Inflammatory macrophage (primary cell): ENCODE results near the gene PROSER1.
"Not testable (repeated sequence)": the region's sequence is repeated elsewhere in the genome, so short reads cannot be mapped to it uniquely, and the experiment has no call there.

Experiments
- DNase-seq, 2 donors: peaks; one replicate each; pipeline ENCODE4 v3.0.0-alpha.2; 2020 to 2022

The PROSER1 gene

DNA sequence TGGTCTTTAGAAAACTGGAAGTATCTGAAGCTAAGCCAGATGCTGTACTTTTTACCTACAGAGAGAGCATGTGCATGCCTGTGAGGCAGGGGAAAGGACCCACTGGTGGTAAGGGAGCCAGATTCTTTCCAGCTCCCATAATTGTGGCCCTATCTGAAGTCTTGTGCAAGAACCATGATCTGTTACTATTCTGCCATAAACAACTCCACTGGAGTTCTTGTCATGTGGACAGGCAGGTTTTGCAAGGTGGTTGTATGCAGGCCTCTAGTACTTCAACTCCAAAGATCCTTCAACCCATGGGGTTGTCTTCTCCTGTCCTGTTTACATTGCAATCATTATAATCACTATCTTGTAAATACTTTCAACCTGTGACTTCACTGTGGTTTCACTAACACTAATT is 14.1 kb downstream of the PROSER1 start:
- DNase-seq, result no peak

DNA sequence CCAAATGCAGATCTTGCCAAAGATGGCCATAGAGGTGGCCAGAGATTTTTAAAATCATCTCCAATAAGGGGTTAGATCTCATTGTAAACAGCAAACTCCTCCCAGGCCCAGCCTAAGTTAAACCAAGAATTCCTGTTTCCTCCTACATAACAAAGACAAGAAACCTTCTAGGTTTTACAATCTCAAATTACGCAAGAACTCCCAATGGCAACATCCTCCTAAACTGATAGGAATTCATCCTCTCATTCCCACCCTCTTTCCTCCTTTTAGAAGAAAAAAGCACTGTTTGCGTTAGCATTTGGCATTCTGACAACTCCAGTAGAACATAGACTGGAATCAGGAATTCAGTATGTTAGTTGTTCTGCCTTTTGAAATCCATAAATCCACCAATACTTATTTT is 14.6 kb downstream of the PROSER1 start:
- no peak for DNase-seq

DNA sequence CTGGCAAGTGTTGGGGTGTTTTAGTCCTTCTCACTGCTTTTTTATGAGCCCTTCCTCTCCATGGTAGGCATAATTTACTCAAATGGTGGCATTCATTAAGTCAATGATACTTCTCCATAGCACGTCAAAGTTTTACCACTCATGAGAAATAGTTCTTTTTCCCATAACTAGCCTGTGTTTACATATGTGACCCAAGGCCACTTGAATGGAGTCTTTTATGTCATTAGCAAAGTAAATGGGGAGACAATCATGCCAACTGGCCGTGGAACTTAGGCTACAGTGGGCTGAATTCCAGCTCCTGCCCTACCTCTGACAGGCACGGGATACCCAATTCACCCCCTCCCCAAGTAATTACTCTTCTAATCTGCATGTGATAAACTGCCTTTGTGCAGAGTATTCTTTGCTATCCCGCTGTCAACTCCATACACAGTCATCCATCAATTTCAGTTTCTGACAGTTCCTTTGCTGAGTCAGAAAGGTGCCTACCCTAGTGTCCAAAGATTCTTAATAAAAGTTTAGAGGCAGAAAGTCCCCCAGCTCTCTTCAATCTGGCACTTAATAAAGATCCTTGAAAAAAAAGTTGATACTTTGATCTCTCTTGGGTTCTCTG is 16.9 kb downstream of the PROSER1 start:
- no peak for DNase-seq

DNA sequence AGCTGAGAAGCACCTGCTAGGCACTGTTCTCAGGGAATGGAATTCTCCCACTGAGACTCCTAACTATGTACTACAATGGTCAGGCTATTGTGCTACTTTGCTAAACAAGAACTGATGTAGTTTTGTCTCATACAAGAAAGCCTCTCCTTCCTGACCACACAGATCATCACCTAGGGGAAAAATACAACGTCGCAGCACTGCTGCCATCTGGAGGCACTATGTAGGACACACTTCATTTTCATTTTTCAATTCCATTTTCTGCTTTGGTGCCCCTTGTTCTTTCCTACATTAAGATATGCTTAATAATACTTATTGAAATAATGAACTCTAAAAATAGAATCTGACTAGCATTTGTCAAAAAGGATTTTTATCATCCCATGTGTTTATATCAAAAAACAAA is 21.1 kb downstream of the PROSER1 start:
- DNase-seq, result no peak

DNA sequence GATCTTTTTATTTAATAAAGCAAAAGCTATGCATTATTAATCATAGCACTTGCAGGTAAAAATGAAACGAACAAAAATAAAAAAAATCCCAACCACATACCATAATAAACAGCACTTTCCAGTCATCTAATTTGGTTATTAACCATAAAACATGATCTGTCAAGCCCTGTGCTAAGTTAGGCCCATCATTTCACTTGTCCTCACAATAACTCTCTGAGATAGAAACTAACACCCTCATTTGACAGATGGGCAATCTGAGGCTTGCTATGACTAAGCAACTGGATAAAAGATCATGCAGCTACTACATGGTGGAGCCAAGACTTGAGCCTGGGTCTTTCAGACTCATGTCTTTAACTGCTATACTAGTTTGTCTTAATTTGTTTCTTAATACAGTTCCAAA is 21.8 kb downstream of the PROSER1 start:
- DNase-seq, result no peak

DNA sequence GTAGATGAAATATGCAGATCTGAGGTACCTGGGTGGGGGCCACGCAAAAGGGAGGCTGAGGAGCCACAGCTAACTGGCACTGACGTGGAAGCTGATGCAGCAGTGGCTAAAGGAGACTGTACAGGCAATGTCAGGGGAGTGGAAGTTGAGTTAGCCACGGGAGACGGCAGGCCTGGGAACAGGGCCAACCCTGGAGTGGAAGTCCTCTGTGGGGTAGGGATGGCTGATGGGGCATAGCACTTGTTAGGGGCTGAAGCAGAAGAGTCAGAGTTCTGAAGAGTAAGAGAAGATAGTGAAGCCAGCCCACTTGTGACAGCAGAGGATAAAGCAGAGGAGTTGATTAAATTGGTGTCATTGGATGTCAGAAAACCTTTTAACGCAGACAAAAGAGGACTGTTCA is 24.4 kb downstream of the PROSER1 start:
- DNase-seq, result no peak

DNA sequence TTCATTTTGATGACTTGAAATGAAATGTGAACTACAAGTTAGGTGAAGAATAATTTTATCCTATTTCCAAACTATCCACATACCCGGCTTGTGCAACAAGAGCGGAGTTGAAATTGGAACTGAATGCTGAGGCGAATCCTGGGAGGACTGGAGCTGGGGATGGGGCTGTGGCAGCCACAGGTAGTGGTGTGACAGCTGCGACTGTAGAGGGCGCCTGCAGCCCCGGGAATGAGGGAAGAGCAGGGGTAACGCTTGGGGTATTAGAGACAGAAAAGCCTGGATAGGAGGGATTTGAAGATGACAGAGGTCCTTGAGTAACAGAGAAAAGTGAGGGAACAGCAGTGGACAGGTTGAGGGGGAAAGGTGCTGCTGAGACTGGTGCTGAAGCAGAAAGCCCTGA is 25.3 kb downstream of the PROSER1 start:
- no peak for DNase-seq

DNA sequence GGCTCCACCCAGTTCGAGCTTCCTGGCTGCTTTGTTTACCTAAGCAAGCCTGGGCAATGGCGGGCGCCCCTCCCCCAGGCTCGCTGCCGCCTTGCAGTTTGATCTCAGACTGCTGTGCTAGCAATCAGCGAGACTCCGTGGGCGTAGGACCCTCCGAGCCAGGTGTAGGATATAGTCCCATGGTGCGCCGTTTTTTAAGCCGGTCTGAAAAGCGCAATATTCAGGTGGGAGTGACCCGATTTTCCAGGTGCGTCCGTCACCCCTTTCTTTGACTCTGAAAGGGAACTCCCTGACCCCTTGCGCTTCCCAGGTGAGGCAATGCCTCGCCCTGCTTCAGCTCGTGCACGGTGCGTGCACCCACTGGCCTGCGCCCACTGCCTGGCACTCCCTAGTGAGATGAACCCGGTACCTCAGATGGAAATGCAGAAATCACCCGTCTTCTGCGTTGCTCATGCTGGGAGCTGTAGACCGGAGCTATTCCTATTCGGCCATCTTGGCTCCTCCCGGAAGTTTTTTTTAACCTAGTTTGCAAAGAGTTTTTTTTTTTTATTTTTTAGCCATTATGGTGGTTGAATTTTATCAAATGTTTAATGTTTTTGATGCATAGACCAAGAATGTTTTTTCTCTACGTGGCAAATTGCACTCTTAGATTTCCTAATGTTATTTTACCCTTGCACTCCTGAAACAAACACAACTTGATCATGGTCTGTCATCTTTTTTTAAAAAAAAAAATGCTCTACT is 31.3 kb downstream of the PROSER1 start:
- DNase-seq, result not testable (repeated sequence)

DNA sequence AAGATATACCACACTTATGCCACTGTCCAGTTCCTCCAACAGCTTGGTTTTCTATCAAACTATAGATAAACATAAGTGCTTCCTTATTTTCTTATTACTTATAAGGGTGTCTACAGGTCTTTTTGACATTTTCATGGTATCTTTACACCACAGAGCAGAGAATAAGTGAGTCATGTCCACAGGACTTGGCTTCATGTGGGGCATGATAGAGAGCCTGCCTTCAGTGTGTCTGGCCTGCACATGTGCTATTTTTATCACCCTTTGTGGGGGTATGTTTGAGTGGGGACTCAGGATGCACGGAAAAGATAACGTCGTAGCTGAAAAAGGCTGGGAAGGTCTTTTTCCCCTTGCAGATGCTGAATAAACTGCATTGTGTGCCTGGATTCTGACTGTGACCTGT is 39.1 kb downstream of the PROSER1 start:
- no peak for DNase-seq

DNA sequence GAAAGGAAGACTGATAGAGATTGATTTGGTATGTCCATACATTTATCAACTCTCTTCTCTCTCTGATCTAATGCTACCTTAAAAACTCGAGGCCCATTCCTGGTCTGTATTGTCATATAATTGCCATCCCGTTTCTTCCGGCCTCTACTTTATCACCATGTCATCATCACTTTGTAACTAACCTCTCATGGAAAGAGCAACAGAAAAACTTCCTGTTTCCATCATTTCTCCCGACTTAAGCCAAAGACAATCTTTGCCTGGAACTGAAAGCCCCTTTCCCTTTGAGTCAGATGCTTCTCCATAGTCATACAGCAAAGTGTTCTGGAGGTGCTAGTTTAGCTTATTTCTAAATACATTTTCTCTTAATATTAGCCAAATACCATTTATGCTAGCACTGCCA is 44.5 kb downstream of the PROSER1 start:
- no peak for DNase-seq

DNA sequence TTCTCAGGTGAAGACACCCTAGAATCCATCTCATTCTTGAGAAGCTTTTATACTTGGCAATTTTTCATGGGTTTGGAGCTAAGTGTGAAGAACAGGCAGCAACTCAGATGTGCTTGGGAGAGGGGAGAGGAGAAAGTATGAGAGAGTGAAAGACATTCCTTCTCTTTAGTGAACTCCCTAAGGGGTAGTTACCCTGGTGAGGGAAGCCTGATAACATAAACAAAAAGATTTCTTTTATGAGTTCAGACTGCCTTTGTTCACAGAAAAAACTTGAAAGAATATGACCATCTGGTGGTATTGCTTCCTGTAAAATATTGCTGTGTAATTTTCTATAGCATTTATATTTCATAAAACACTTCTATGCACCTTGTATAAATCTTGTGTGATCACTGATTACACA is 47.2 kb downstream of the PROSER1 start, which contains the start of gene STOML3:
TSS of gene STOML3 (minus strand) at position 139 of the 400 bp plus-strand sequence. CDS start at position 29, 110 bp downstream.
- no peak for DNase-seq

DNA sequence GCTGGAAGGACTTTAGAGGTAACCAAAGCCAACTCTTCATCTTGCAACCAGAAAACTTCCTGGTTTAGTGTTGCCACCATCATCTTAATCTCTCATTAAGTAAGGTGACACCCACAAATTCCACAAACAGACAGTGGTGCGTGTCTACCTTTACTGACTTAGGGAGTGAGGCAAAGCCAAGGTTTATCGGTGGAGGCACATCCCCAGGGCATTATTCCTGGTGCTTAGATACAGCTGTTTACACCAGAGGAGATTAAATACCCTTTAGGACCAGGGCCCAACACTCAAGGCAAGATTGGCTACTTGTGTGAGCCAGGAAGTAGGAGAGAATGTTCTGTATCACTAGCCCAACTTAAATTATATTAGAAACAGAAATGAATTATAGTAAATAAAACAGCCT is 56.8 kb downstream of the PROSER1 start:
- no peak for DNase-seq

DNA sequence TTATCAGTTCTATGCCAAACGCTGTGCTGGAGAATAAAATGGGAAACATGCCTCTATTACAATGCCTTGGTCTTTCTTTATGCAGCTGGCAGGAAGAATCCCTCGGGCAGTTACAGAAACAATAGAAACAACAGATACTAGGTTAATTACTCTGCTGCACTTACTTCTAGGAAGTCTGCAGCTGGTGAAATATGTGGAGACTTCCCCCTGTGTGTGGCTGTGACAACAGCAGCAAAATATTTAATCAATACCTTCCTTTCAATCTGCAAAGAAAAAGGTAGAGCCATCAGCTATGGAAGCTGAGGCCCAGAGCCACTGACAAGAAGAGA is 57.2 kb downstream of the PROSER1 start:
- DNase-seq, result no peak

DNA sequence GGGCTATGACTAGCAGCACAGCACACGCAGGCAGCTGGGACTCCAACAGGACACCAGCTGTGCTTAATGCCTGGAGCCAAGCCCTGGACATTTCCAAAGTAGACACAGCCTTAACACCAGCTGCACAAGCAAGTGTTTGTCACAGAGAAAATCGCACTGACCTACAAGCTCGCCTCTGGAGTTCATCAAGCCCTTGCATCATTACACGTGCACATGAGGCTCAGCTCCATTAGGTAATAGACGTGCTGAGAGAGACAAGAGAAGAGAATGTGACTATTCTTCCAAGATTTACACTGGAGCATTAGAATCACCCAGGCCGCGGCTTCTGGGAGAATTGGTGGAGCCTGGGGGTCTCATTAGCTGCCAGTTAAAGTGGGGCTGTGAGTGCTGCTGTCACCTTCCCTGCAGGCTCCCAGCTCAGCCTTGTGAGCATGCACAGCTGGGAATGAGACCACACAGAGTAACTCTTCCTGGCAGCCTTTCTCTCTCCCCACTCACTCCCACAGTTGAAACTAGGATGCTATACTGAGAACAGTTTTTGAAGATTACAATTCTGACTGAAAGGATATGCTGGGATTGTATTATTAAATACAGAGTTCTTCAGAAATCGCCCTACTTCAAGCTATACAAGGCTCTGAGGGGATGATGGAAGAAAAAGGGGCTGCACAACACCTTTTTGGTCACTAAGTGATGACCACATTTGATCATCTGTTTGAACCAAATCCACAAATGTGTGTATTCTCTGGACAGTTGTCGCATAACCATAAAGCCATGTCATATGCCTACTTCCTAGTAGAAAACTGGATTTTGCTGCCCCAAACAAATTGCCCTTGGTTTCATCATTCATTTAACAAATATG is 57.8 kb downstream of the PROSER1 start:
- no peak for DNase-seq

DNA sequence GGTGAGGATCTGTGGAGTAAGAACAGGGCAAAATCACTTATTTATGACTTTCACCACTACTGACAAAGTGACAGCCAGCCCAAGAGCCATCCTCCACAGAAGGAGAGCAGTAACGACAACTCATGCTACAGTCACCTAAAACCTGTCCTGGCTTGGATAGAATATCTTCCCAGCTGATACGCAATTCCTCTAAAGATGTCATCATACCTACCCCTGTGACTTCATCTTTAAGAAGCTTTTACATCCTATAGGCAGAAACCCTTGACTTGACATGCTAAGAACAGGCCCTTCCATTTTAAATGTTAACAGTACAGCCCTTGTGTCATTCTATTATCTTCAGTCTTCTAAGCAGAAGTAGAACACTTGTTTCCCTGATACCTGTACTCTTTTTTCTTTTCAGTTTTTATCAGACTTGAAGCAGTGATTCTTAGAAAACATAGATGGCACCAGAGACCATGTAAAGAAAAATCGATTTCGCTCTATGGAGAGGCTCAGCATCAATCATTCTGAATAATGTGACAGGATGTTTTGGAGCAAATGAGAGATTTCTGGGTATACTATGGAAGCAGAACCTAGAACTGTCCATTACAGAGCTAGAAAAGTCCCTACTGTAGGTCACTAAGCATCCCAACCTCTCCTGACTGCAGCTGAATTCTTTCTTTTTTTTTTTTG is 67.4 kb downstream of the PROSER1 start:
- DNase-seq, result no peak

DNA sequence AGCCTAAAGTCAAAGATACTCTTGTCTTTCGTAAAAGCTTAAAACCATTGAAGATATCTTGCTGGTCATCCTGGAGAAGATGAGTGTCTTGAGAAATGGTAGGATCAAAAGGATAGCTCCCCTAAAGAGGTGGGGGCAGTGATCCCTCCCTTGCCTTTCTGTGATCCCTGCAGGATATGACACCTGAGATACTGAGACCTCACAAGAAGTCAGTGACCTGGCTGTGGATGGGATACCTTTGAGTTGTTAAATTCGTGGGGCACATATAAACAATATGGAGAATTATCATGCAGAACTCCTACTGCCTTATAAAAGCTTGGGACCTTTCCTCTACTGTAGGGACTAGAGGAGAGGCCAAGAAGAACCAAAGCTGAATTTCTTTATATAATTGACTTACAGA is 68.7 kb downstream of the PROSER1 start:
- no peak for DNase-seq

DNA sequence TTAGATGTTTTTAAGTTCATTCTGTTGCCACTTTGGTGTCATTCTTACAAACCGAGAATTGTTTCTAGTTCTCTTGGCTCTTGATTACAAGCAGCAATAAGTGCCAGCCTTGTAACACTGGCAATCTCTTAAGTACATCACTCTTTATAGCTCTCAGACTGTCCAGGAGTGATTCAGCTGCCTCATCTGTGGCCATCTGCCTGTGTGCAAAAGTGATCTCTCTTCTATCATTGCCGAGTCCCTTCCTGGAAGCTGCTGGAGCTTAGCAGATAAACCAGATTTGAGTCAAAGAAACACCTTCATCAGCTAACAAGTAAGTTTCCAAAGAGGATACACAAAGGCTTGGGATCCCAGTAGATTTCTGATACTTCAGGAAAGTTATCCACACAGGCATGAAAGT is 70.4 kb downstream of the PROSER1 start:
- DNase-seq, result no peak

DNA sequence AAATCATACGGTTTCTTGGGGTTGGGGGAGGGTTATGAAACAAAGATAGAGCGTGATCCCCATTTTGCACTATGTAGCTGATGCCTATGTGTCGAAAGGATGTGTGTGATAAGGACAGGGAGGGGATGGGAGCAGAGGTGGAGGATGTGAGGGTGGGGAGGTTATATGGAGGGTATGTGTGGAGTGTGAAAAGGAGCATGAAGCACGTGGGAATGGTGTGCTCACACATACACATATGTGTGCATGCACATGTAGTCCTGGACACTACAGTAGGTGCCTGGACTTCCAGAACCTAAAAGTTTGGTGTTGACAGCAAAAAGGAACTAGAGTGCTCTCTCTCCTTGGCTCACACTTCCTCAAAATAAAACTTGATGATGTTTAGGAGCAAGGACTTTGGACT is 72.6 kb downstream of the PROSER1 start:
- no peak for DNase-seq

DNA sequence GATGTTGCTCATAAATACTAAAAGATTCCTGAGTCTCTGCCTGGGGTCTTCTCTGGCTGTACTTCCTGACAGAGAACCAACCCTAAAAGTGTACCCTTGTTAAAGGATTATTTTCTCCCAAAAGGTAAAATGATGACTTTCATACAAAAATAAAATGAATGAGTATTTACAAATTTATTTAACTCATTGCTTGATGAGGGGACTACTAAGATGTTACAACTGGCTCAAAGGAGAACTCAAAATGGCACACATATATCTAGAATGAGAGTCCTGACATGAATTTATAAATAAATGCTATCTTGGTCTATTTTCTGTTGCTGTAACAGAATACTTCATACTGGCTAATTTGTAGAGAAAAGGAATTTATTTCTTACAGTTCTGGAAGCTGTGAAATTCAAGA is 77.7 kb downstream of the PROSER1 start:
- DNase-seq, result no peak
